PC-3 (cell line): ENCODE data around the gene AIFM3.

Experiments used
- CTCF ChIP-seq: fragments of 300-600 bp; sonication (generic); conservative IDR thresholded peaks from 2 replicates; pipeline ENCODE4 v1.5.1; 2017; ENCODE audit warnings: antibody characterized with exemption, low read depth, mild to moderate bottlenecking, low read length
- EZH2 ChIP-seq: fragments of 300-600 bp; sonication (generic); IDR thresholded peaks from one replicate; pipeline ENCODE4 v1.6.1; 2017; ENCODE audit warnings: antibody characterized with exemption, mild to moderate bottlenecking, low read length; ENCODE audit not compliant: unreplicated experiment
- EZH2phosphoT487 ChIP-seq: fragments of 300-600 bp; sonication (generic); IDR thresholded peaks from 2 replicates; pipeline ENCODE4 v1.6.1; 2018; ENCODE audit warnings: mild to moderate bottlenecking, antibody characterized with exemption, low read length, borderline replicate concordance

DNA sequence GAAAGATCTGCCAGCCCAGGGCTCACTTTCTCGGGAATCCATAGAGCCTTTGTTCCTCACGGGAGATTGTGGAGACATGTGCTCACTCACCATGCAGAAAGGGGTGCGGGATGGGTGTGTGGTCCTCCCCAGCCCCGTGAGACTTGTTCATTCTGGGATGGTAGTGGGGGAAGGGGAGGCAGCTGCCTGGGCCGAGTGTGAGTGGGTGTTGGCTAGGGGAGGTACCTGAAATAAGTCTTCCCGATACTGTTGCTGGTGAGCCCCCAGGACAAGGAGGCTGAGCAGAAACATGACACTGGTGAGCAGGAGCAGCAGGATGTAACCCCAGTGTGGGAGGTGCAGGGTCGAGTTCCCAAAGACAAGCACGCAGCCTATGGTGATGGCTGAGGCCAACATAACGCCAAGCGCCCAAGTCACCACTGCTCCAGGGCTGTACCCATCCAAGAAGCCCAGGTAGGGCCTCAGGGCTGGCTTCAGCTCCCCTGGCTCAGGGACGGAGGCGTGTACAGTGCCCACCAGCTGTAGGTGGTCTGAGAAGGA is 62.5 kb downstream of the AIFM3 start:
- TF ChIP-seq CTCF (no peak), EZH2 (no peak), EZH2phosphoT487 (no peak)
